ENCODE measurements around the gene ACTR3C.

Gene ACTR3C

DNA sequence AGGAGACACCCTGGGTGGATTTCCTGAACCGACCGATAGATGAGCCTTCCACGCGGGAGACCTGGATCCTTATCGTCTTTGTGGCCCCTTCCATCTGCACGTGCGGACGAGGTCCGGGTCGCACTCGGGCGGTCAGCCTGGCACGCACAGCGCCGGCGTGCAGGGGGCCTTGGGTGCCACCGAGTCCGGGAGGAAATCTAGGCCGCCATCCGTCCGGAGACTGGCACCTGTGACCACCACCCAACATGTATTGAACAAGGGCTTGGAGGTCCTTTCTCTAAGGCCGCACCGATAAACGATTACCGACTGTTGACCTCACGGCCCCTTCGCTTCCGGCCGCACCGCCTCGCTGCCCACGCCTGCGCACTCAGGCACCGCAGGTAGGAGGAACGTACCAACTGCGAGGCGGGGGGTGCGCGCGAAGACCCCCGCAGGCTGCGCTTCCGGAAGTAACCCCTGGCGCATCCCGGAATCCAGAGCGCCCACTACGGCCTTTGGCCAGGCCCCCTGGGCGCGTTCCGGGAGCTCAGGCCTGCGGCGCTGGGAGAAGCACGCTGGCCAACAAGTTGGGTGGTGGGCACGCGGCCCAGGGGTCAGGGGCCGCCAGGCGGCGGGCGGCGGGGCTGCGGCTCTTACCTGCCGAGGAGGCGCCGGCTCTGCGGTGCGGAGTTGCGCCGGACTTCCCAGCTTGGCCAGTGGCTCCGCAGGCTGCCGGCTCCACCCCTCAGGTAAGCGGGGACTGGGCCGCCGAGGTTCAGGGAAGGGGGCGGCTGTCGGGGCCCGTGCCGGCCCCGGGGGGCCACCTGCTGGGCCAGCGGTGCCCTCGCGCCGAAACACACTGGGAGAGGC, at the start of gene ACTR3C, which contains the start of gene LRRC61:
ACTR3C (minus strand) TSS at position 713 of the 849 bp plus-strand sequence. CDS start 28,249 bp downstream, outside the sequence.
LRRC61 (plus strand) TSS at position 523 of the 849 bp plus-strand sequence. CDS start 13,507 bp downstream, outside the sequence.
- peak; percentile 36 to 39 for DNase-seq (ENCODE audit: low read depth in 2 of 2, low spot score in 1 of 2)

GRCh38 chr7:150372271-150373048, 49.1 kb upstream of the ACTR3C start:
- no peak for DNase-seq (ENCODE audit: low read depth in 2 of 2, low spot score in 1 of 2)

DNA sequence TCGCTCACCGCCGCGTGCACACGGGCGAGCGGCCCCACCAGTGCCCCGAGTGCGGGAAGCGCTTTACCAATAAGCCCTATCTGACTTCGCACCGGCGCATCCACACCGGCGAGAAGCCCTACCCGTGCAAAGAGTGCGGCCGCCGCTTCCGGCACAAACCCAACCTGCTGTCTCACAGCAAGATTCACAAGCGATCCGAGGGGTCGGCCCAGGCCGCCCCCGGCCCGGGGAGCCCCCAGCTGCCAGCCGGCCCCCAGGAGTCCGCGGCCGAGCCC, 48.6 kb upstream of the ACTR3C start:
- no peak for DNase-seq (ENCODE audit: low read depth in 2 of 2, low spot score in 1 of 2)

DNA sequence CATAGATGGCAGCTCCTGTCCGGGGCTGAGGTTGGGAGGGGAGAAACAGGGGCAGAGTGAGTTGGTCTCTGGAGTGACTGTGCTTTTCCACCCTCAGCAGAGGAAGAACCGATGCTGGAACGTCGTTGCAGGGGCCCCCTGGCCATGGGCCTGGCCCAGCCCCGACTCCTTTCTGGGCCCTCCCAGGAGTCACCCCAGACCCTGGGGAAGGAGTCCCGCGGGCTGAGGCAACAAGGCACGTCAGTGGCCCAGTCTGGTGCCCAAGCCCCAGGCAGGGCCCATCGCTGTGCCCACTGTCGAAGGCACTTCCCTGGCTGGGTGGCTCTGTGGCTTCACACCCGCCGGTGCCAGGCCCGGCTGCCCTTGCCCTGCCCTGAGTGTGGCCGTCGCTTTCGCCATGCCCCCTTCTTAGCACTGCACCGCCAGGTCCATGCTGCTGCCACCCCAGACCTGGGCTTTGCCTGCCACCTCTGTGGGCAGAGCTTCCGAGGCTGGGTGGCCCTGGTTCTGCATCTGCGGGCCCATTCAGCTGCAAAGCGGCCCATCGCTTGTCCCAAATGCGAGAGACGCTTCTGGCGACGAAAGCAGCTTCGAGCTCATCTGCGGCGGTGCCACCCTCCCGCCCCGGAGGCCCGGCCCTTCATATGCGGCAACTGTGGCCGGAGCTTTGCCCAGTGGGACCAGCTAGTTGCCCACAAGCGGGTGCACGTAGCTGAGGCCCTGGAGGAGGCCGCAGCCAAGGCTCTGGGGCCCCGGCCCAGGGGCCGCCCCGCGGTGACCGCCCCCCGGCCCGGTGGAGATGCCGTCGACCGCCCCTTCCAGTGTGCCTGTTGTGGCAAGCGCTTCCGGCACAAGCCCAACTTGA, 48.0 kb upstream of the ACTR3C start:
- DNase-seq (ENCODE audit: low read depth in 2 of 2, low spot score in 1 of 2) = no peak

DNA sequence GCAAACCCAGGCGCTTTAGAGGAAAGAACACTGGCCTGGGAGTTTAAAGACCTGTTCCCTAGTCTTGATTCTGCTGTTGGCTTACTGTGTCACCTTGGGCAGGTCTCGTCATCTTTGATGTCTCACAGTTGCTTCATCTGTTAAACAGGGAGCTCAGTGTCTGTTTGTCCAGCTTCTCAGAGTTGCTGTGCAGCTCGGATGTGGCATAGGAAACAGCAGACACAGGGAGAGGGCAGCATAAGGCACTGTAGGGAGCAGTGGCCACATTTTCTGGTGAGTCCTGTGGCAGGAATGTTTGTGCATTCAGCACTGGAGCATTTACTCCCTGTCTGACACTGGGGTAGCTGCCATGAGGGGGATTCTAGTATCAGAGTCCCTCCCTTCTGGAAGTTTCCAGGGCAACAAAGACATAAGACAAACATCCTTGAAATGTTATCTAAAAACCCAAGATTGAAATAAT, 47.3 kb upstream of the ACTR3C start:
- DNase-seq (ENCODE audit: low read depth in 2 of 2, low spot score in 1 of 2) = no peak

GRCh38 chr7:150369748-150370501, 46.6 kb upstream of the ACTR3C start:
- DNase-seq (ENCODE audit: low read depth in 2 of 2, low spot score in 1 of 2) = no peak

DNA sequence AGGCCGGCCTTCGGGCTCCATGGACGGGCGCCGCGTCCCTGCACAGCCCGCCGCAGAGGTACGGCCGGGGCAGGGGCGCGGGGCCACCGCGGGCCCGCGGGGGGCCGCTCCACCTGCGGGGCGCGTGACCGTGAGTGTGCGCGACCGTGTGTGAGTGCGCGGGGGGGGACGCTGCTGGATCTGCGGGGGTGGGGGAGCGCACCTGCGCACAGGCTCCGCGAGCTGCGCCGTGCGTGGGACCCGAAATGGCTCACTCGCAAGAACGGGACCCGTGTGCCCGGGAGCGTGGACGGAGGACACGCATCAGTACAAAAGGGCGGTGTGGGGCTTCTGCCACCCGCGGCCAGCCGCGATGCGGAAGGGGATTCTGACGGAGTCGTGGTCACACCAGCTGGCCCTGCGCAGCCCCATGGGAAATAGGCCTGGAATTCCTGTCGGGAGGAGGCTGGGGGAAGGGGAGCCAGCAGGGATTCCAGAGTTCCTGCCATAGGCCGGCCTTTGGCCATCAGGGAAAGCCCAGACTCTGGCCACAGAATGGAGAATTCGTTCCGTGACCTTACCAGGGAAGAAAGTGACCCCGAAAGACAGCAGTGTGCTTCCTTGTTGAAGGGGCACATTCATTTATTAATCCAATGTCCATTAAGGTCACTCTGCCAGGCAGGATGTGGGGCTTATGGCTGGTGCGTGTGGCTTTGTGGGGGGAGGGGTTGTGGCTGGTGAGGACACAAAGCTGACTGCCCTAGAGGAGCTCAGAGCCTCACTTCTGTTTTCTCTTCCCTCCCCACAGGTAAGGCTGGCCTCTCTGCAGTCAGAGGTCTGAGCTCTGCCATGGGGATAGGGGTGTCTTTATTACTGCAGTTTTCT, 45.8 kb upstream of the ACTR3C start:
- peak in 1 of 2 donors; percentile 35 for DNase-seq (ENCODE audit: low read depth in 2 of 2, low spot score in 1 of 2)

GRCh38 chr7:150368096-150368883, 44.9 kb upstream of the ACTR3C start, which contains the start of gene REPIN1:
Gene REPIN1, plus strand, starts transcription at chr7:150368822. Its CDS starts 890 bp downstream, at chr7:150369712.
- DNase-seq (ENCODE audit: low read depth in 2 of 2, low spot score in 1 of 2) = peak; percentile 58 to 63

GRCh38 chr7:150367677-150368095, 44.3 kb upstream of the ACTR3C start:
- DNase-seq (ENCODE audit: low read depth in 2 of 2, low spot score in 1 of 2) = no peak

GRCh38 chr7:150365673-150366398, 42.5 kb upstream of the ACTR3C start:
- no peak for DNase-seq (ENCODE audit: low read depth in 2 of 2, low spot score in 1 of 2)

GRCh38 chr7:150365194-150365593, 41.8 kb upstream of the ACTR3C start:
- no peak for DNase-seq (ENCODE audit: low read depth in 2 of 2, low spot score in 1 of 2)

GRCh38 chr7:150363872-150364271, 40.5 kb upstream of the ACTR3C start:
- no peak for DNase-seq (ENCODE audit: low read depth in 2 of 2, low spot score in 1 of 2)

DNA sequence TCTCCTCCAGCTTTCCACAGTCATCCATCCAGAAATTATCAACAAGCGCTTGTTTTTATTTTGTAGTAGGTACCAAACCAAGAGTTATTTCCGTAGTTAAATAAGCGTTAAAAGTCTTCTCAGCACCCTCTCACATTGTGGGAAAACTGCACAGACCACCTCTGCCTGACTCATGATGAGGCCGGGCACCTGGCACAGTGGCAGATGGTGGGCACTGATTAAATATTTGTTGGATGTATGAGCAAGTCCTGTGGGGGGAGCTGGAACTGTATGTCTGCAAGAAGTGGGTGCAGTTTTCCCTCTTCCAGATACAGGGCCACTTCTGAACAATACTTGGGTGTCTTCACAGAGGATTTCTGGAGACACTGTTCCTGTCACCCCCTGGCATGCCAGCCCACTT, 40.0 kb upstream of the ACTR3C start:
- DNase-seq (ENCODE audit: low read depth in 2 of 2, low spot score in 1 of 2) = no peak

DNA sequence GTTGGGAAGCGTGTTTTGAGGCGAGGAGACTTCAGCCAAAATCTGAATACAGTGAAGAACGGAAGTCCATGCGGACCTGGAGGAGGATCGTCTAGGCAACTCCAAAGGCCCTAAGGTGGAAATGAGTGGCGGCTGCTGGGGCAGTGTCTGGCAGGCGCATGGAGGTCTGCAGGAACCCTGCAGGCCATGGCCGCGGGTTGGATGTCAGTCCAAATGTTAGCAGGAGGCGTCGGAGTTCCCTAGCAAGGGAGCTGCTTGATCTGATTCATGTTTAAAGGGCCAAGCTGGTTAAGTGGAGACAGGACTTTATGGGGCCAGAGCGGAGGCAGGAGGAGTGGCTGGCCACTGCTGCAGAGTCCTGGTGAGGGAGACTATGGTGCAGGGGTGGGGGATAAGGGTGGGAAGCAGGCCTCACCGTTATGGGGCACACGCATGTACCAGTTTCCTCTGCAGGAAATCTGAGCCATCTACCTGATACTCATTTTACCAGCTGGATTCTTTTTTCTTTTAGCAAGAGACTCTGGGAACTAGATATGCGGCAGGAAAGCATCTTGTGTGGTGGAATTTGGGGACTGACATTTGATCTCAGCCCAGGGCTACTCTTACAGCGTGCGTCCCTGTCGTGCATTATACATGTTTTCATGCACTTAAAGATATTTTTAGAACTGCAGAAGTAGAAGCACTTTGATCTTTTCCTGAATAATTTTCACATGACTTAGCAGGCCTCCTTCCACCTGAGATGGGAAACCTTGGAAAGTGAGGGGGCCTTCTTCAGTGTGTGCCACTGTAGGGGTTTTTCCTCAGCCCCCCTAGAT, 38.7 kb upstream of the ACTR3C start:
- no peak for DNase-seq (ENCODE audit: low read depth in 2 of 2, low spot score in 1 of 2)

GRCh38 chr7:150361402-150361801, 38.1 kb upstream of the ACTR3C start:
- DNase-seq (ENCODE audit: low read depth in 2 of 2, low spot score in 1 of 2) = no peak

GRCh38 chr7:150360363-150361058, 37.2 kb upstream of the ACTR3C start:
- no peak for DNase-seq (ENCODE audit: low read depth in 2 of 2, low spot score in 1 of 2)

Data from stimulated activated CD8-positive, alpha-beta memory T cell treated with anti-CD3 and anti-CD28 coated beads, Interleukin-4, amount 100 ng/mL, for 1 hour (primary cell).